Transverse colon (tissue), 4 donors: ENCODE measurements around the gene CACNA2D4.

Source experiments
- CTCF ChIP-seq, 5 experiments: fragments of 200-600 bp in 3 of 5; fragments of 450-650 bp in 2 of 5; sonication (generic) in 3 of 5; IDR thresholded peaks; 1 replicate in 2 of 5; 2 replicates in 3 of 5; pipeline ENCODE4 v1.5.1; 2016 to 2017; ENCODE audit warnings: antibody characterized with exemption in 5 of 5, inconsistent platforms in 3 of 5, mild to moderate bottlenecking in 2 of 5, moderate library complexity in 1 of 5
- EP300 ChIP-seq: sonication (generic); formaldehyde crosslinking; IDR thresholded peaks from one replicate; pipeline ENCODE4 v1.6.1; 2017; ENCODE audit warnings: antibody characterized with exemption, low read depth
- POLR2A ChIP-seq: fragments of 450-650 bp; IDR thresholded peaks from one replicate; pipeline ENCODE4 v1.6.1; 2016; ENCODE audit warnings: antibody characterized with exemption, mild to moderate bottlenecking, moderate library complexity
- POLR2AphosphoS5 ChIP-seq, 3 donors: sonication (generic); formaldehyde crosslinking; IDR thresholded peaks; one replicate each; pipeline ENCODE4 v1.6.1; 2016; ENCODE audit warnings: antibody characterized with exemption in 3 of 3

- no peak for TF ChIP-seq POLR2AphosphoS5 (IDR thresholded peaks at IDR 0.05)
- TF ChIP-seq CTCF (IDR thresholded peaks at IDR 0.05), result no peak
- TF ChIP-seq POLR2A, result no peak
- TF ChIP-seq EP300, result no peak
These were observed 39.8 kb downstream of the CACNA2D4 start for GRCh38 chr12:1878695-1879094.
